HG03521 (cell line): Measurements from ENCODE around the gene NHS.

Experiments
- ATAC-seq: cut with Tn5 transposase; IDR thresholded peaks from one replicate; pipeline ENCODE4 v1.9.1; 2021; ENCODE audit warnings: mild to moderate bottlenecking, moderate library complexity; ENCODE audit not compliant: unreplicated experiment

The NHS gene

DNA sequence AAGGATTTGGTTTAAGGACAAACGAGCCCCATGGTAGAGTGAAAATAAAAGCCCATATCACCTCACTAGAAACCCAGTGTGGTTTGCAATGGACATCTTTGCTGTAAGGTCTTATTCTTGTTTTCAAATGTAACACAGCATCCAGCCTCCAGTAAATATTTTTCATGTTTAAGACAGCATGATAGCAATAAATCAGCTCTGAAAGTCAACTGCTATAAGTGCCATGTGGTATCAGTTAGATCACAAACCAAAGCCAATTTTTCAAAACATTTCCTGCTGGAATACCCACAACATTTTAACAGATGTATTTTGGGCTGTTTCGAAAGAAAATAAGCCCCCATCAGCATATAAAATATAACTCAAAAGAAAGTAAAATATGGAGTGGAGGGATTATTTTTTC lies 338.3 kb downstream of the NHS start:
- no peak for ATAC-seq

DNA sequence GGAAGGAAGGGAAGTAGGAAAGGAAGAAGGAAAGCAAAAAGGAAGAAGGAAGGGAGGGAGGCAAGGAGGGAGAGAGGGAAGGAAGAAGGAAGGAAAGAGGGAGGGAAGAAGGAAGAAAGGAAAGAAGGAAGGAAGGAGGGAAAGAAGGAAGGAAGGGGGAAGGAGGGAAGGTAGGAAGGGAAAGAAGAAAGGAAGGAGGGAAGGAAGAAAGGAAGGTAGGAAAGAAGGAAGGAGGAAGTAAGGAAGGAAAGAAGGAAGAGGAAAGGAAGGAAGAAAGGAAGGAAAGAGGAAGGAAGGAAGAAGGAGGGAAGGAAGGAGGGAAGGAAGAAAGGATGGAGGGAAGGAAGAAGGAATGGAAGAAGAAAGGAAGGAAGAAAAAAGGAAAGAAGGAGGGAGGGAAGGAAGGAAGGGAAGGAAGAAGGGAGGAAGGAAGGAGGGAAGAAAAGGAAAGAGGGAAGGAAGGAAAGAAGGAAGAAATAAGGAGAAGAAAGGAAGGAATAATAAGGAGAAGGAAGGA lies 343.7 kb downstream of the NHS start:
- ATAC-seq, result no peak

DNA sequence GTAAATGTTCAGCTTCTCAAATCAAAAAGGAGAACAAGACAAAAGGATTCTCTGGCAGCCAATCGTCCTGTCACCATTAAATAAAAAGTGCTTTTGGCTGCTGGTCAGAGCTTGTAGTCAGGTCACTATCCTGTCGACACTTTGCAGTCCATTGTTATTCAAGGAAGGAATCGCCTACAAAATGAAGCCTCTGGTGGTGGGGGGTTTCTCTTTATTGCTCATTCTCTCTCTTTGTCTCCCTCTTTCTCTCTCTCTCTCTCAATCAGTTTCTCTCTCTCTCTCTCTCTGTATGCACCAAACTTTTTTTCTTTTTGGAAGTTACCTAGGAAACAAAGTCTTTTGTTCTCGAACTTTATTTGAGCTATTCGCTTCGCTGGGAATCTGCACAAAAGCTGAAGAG lies 344.7 kb downstream of the NHS start:
- ATAC-seq, result no peak

DNA sequence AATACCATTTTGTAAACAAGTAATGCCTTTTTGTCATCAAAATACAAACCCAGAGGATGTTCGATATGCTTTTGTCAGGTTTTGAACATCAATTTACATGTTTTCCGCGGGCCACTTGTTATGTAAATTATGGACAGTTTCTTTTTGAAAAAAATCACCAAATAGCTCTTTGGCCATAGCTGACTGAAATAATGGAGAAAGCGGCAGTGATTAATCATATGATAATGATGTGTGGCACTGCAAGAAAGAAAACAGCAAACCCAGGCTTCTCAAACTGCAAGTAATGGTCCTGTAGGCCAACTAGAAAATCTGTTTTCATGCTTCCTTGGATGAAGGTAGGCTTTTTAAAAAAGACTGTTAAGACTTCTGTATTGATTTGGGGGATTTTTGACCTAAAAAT lies 346.7 kb downstream of the NHS start:
- no peak for ATAC-seq

DNA sequence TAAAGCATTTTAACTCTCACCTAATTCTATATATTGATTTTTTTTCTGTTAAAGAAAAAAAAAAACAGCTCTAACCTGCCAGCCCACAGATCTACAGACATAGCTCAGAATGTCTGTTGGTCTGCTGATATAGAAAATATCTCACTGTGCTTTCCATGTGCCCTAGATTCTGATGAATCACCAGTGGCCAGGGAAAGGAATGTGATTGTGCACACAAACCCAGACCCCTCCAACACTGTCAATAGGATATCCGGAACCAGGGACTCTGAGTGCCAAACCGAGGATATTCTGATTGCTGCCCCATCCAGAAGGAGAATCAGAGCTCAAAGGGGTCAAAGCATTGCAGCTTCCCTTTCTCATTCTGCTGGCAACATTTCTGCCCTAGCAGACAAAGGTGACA lies 350.2 kb downstream of the NHS start:
- no peak for ATAC-seq

DNA sequence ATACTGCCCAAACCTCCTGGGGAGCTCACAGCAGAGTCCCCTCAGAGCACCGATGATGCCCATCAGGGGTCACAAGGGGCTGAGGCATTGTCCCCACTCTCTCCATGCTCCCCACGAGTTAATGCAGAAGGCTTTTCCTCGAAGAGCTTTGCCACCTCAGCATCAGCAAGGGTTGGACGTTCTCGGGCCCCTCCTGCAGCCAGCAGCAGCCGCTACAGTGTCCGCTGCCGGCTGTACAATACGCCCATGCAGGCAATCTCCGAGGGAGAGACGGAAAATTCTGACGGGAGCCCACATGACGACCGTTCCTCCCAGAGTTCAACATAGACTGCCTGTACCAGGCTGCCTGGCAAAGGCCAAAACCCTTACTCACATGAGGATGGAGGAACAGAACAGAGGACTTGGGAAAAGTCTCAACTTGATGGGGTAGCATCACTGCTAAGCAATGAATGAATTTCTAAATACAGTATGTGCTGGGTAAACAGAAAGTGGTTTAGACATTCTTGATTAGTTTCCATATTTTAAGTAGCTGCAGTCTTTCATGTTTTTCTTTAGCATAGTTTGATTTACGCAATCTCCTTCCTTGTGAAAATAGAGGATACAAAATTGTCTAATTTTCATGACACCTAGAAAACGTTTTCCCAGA lies 357.3 kb downstream of the NHS start:
- ATAC-seq, result no peak

DNA sequence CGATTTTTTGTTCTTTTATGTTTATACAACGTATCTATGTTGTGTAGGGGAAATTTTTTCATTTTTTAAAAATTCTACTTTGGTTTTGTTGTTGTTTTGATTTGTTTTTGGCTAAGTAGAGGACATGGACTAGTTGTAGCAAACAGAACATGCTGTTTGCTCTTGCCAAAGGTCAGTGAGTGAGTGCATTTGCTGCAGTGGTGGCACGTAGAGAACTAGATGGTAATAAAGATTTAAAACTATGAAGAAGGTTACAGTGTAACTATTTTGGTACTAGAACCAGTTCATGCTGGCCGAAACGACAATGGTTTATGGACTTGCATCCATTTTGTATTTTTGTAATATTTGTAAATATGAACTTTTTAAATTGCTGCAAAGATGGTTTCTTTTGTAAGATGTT lies 360.4 kb downstream of the NHS start:
- ATAC-seq, result no peak

DNA sequence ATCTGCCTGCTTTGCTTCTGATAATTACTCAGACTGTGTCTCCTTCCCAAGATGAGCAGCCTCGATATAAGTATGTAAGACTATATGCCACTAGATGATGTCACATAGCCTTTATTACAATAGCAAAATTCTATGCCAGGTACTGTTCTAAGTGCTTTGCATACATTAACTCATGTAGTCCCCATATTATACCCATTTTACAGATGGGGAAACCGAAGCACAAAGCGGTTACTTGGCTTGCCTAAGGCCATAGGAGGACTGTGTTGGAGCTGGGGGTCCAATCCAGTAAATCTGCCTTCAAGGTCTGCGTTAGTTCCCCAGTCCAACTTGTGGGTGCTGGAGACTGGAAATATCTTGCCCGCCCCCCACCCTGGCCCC lies 361.5 kb downstream of the NHS start:
- no peak for ATAC-seq

DNA sequence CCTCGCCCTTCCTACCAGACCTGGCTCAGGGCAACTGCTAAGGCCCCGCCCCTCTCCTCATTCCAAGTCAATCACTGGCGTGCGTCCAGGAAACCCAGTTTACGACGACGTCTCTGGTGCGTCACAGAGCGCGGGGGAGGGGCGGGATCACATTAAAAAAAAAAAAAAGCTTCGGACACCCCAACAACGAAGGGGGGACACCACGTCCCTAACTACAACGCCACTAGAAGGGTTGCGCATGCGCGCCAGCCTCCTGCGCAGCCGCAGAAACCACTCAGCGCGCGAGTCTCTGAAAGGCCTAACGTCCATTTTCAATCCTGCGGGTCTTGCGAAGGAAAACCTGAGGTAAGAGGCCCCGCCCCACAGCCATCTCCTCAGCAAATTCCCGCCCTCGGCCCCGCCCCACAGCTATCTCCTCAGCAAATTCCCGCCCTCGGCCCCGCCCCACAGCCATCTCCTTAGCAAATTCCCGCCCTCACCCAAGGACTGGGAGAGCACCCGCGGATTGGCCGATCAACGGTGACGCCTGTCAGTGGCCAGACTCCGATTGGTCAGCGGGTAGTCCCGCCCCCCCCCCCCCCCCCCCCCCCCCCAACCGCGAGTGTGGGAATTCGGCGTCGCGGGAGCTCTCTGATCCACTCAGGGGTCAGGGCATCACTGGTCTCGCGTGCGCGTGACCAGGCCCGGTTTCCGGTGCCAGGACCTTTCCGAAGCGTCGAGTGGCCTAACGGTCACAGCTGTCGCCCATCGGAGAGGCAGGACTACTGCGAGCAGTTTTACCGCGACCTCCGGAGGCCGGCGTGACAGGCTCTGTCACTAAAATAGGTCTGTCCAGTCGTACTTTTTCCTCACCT lies 362.1 kb downstream of the NHS start, which contains the start of gene SCML1:
Gene SCML1, plus strand, starts transcription at position 638 of the 854 bp plus-strand sequence. CDS start 6,694 bp downstream, outside the sequence.
- ATAC-seq, result peak; percentile 86

DNA sequence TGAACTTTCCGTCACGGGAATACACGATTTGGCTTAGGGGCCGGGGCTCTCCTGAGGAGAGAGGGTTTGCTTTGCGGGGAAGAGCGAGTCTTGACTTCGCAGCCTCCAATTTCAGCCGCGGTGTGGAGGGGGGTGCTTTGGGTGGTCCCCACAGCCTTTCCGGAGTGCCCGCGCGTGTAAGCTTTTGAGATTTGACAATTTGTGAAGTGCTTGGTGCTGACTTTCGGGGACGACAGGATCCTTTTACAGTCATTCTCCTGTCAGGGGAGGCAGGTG lies 362.6 kb downstream of the NHS start:
- ATAC-seq, result peak; percentile 5

DNA sequence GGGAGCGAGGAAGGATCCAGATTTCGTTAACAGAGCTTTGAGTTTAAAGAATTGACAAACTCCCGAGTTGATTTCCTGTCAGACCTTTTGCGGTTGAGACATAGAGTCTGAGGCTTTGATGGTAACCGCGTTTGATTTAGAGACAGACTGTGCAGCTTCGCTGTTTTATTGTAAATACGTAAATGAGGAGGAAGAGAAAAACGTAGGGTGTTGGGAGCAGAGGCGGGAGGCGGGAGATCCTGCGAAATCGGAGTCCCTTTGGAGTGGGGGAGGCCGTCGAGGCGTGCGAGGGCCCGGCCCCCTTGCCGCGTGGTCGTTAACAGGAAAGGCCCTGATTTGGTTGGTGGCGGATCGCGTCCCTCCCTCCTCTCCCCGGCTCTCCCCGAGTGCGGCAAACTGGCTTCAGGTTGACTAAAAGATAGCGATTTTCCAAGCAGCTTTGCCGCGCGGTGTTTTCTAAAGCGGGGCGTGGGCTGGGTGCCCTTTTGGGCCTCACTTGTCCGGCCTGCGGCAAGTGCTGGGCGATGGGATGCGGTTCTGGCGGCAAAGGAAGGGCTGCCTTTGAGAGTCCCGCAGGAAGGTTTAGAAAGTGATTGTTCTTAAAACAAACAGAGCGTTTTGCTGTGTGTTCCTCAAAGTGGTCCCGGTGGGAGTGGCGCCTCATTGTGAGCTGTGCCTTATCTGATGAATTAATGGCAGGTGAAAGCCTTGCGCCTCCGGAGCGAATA lies 363.1 kb downstream of the NHS start:
- ATAC-seq, result no peak

DNA sequence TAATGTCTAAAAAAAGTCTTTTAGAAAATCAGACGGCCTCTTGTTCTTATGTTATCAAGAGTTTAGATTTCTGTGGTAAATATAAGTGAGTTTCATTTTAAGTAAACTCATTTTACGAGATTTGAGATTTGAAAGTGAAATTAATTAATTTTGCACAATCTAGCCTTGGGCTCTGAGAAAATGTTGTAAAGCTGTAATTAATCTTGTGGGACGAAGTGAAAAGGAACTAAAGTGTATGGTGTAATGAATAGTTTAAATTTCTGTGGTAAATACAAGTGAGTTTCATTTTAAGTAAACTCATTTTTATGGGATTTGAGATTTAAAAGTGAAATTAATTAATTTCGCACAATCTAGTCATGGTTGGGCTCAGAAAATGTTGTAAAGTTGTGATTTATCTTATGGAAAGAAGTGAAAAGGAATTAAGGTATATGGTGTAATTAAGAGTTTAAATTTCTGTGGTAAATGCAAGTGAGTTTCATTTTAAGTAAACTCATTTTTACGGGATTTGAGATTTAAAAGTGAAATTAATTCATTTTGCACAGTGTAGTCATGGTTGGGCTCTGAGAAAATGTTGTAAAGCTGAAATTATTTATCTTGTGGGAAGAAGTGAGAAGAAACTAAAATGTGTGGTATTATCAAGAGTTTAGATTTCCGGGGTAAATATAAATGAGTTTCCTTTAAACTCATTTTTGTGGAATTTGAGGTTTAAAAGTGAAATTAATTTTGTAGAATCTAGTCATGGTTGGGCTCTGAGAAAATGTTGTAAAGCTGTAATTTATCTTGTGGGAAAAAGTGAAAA lies 363.9 kb downstream of the NHS start:
- ATAC-seq, result no peak

DNA sequence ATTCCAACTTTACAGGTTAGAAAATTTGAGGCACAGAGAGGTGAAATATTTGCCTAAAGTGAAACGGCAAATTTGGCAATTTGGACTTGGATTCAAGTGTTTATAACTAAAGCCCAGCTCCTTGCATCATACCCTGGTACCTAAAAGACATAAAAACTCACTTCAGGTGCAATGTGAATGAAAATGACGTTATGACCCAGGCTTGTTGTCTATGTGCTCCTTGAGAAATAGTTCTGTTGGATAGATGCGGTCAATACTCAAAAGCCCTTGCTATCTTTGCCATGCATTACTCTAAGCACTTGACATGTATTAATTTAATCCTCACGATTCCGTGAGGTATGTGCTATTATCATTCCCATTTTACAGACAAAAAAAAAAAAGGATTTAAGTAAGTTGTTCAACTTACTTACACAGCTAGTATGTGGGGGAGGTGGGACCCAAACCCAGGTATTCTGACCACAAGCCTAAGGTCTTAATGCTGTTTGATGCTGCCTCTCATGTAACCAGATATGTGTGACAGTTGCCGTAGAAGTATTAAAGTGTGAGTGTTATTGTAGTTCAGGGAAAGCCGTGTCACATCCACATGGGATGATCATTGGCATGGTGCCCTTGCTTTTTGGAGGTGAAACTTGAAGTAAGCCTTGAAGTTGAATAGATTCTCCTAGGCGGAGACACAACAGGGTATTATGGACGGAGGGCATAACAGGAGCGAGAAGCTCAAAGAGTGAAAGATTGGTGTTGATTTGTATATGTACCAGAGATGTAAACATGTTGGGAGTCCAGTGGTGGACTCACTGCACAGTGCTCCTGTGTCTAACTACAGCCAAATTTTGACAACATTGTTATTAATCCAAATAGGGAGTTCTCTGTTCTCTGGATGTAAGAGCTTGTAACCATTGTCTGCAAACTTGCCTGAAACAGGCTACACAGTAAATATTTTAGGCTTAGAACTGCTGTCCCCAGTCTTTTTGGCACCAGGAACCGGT lies 365.4 kb downstream of the NHS start:
- ATAC-seq, result no peak

DNA sequence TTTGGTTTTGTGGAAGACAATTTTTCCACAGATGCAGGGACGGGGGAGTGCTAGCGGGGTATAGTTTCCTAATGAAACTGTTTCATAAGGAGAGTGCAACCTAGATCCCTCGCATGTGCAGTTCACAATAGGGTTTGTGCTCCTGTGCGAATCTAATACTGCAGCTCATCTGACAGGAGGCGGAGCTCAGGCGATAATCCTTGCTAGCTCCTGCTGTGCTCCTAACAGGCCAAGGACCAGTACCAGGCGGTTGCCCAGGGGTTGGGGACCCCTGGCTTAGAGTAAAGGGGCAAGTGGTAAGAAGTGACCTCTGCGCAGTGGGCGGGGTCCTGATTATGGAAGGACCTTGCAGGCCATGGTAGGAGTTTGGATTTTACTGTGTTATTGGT lies 366.1 kb downstream of the NHS start:
- ATAC-seq, result no peak

DNA sequence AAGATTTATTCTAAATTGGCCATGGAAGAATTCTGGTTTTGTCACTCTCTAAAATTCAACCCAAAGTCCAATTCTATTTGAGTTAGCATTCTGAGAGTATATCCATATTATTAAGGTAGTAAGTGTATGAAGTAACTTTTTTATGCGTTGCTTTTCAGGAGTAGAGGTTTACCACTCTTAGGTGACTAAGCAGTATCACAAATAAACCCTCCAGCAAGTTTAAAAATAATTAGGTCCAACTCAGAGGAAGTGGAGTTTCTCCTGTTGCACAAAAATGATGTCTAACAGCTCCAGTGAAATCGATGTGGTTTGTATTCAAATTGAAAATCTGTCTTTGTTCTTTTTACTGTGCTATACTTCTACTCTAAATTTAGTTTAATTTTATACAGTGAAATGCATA lies 368.9 kb downstream of the NHS start:
- no peak for ATAC-seq

DNA sequence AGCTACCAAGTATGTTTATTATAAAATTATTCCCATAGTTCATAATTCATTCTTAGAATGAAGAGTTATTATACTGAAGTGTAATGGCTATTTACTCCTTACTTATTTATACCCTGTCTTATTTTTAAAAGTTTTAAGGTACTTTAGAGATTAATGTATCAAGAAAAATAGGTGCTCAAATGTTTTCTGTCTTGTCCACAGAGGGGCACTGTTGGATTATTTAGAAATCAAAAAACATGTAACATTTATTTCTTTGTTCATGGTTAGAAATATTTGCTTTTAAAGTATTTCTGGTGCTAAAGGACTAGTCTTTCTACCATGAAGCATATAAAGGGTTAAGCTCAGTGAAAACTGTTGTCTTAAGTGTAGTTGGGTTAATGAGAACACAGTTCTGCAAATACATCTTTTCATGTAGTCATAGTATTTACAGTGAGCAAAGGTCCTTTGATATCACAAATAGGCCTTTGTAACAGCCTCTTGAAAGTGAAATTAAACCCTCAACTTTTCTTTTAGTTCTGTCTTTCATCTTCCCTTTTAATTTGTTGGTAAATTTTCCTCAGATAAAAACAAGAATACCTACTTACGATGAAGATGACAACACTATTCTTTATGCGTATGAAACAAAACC lies 370.0 kb downstream of the NHS start:
- no peak for ATAC-seq

DNA sequence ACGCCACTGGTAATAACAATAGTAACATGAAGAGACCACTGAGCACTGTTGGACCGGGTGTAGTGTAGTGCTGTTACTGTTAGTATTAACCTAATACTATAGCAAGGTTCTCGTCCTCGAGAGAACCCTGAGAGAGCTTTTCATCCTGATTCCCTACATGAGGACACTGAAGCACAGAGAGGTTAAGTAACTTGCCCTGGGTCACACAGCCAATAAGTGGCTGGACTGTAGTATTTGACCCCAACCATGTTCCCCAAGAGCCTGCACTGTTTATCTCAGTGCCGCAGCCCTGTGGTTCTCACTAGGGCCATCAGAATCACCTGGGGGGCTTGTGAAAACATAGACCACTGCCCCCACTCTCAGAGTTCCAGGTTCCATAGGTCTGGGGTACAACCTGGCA lies 372.7 kb downstream of the NHS start:
- no peak for ATAC-seq

DNA sequence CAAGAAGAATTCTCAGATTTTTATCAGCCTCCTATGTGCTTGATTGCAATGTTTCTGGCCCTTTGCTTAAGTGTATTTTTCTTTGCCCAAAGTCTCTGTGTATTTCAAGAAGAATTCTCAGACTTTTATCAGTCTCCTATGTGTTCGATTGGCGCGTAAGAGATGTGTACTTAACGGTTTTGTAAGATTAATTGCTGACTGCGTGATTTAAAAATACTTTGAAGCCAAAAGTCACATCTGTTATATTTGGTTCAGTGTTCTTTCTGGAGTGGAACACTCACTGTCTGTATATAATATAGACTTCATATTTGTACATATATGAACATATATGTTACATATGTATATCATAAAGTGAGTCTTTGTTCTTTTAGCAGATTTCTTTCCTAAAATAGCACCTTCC lies 373.7 kb downstream of the NHS start:
- ATAC-seq, result no peak

DNA sequence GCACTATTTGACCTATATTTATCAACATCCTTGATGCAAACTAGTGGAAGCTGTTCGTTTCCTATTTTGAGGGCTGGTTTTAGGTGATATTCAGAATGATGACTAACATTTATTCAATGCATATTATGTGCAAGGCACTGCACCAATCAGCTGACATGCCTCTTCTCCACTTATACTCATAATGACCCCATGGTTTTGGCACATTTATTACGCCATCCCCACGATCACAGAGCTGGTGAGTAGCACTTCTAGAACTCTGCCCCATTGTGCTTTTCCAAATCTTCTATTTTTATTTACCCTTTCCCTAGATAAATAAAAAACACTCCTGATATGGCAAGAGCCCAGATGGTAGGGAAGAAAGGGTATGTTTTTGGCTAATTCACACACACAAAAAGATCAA lies 375.4 kb downstream of the NHS start:
- no peak for ATAC-seq
